Thyroid gland (tissue), 4 donors: ENCODE data around the gene C1QB.

ENCODE experiments used
- CTCF ChIP-seq, 6 experiments: fragments of 200-600 bp in 3 of 6; fragments of 450-650 bp in 3 of 6; sonication (generic) in 3 of 6; IDR thresholded peaks; one replicate each; pipeline ENCODE4 v1.5.1; 2016 to 2019; ENCODE audit warnings: antibody characterized with exemption in 6 of 6, mild to moderate bottlenecking in 2 of 6, inconsistent platforms in 1 of 6, moderate library complexity in 1 of 6
- POLR2A ChIP-seq, 2 donors: fragments of 450-650 bp; IDR thresholded peaks; one replicate each; pipeline ENCODE4 v1.6.1; 2017; ENCODE audit warnings: antibody characterized with exemption in 2 of 2, mild to moderate bottlenecking in 2 of 2, moderate library complexity in 1 of 2

- TF ChIP-seq CTCF (IDR thresholded peaks at IDR 0.05) (no peak), POLR2A (IDR thresholded peaks at IDR 0.05) (no peak)
Observed at GRCh38 chr1:22694172-22694571, 41.1 kb downstream of the C1QB start.
